NCI-H1694 (cell line): Measurements from ENCODE around the gene APBB1IP.
"Not testable (repeated sequence)": the region's sequence is repeated elsewhere in the genome, so short reads cannot be mapped to it uniquely, and the experiment has no call there.

Experiments
- DNase-seq: peaks from one replicate; lab custom pipeline; 2025; lab: John Stamatoyannopoulos, UW

The APBB1IP gene, protein sequence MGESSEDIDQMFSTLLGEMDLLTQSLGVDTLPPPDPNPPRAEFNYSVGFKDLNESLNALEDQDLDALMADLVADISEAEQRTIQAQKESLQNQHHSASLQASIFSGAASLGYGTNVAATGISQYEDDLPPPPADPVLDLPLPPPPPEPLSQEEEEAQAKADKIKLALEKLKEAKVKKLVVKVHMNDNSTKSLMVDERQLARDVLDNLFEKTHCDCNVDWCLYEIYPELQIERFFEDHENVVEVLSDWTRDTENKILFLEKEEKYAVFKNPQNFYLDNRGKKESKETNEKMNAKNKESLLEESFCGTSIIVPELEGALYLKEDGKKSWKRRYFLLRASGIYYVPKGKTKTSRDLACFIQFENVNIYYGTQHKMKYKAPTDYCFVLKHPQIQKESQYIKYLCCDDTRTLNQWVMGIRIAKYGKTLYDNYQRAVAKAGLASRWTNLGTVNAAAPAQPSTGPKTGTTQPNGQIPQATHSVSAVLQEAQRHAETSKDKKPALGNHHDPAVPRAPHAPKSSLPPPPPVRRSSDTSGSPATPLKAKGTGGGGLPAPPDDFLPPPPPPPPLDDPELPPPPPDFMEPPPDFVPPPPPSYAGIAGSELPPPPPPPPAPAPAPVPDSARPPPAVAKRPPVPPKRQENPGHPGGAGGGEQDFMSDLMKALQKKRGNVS

DNA sequence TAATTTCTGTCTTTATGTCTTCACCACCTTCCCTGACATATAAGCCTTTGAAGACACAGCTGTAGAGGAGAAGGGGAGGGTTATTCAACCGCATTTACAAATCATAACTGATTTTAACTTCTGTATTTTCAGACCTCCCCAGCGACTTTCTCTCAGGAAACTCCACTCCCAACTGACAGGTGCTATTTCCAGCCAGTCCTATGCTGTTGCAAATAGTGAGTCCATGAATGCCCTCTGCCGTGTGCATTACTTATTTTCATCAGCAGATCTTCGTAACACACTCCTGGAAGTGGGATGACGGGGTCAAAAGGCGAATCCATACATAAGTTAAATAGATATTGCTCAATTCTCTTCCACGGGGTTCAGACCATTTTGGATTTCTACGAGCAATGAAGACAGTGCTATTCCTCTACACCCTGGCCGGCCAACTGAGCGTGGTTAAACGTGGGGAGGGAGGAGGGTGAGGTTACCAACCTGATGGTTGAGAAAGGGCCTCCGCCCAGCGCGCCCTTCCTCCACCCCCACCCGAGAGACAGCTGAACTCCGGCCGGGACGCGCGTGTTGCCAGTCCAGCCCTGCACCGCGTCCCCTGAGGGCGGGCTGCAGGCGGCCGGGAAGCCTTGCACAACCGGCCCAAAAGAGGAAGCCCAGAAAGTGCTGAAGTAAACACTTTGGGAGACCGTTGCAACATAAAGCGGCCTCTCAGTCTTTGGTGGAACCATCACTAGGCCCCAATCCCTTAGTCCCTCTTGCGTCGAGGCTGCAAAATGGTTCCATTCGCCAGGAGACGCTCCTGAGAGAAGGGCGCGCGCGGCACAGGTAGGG, at the start of gene APBB1IP:
APBB1IP (plus strand) TSS at position 705 of the 825 bp plus-strand sequence. CDS start 53,986 bp downstream, outside the sequence.
- DNase-seq = no peak

DNA sequence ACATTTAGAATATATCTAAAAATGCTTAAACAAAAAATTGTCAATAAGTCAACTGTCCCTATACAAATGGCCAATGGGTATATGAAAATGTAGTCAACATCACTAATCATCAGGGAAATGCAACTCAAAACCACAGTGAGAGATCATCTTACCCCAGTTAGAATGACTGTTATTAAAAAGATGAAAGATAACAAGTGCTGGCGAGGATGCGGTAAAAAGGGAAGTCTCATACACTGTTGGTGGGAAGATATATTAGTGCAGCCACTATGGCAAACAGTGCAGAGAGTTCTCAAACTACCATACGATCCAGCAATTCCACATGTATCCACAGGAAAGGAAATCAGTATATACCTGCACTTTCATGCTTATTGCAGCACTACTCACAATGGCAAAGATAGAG, 48.6 kb upstream of the APBB1IP start:
- no peak for DNase-seq

DNA sequence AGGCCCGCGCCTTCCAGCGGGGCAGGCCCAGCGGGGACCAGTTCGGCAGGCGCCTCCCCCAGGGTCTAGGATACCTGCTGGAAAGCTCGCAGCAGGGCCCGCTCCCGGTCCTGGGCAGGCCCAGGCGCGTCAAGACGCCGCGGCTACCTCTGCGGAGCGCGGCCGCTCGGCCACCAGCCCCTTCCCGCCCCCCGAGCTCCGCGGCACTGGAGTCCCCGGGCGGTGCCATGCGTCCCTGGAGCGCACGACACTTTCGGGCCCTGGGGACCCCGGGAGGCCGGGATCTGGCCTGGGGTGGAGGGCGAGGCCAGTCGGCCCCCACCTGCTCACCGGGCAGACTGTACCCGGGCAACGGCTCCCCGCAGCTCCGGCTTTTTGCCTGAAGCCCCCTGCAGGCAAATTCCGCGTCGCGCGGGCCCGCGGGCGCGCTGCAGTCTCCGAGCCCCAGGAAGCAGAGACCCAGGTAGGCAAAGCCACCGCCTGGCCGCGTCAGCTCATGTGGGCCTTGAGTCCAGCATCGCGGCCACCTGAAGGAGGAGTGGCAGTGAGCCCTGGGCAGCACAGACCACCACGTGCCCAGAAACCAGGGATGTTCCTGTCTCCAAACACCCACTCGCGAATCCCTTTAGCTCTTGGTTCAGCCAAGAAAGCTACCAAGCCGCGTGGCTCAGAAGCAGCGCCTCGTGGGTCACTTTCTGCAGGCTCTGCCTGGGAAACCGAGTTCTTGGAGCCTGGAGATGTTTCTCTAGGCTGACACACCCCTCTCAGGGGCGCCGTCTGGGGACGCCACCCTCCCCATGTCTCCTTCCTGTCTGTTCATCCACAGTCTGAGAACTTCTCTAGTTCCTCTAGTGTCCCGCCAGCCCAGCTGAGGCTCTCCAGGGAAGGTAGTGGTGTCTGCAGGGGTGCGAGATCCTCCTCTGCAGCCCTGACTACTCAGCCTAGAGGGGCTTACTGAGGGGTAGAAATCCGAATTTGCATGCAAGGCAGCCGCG, 46.1 kb upstream of the APBB1IP start:
- DNase-seq = no peak

DNA sequence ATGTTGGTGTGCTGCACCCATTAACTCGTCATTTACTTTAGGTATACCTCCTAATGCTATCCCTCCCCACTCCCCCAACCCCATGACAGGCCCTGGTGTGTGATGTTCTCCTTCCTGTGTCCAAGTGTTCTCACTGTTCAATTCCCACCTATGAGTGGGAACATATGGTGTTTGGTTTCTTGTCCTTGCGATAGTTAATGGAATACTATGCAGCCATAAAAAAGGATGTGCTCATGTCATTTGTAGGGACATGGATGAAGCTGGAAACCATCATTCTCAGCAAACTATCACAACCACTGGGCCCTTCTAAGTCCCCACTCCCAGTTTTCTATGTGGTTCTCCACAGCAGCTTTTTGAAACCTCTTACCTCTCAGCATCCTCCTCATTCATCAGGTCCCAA, 39.8 kb upstream of the APBB1IP start:
- DNase-seq = not testable (repeated sequence)

DNA sequence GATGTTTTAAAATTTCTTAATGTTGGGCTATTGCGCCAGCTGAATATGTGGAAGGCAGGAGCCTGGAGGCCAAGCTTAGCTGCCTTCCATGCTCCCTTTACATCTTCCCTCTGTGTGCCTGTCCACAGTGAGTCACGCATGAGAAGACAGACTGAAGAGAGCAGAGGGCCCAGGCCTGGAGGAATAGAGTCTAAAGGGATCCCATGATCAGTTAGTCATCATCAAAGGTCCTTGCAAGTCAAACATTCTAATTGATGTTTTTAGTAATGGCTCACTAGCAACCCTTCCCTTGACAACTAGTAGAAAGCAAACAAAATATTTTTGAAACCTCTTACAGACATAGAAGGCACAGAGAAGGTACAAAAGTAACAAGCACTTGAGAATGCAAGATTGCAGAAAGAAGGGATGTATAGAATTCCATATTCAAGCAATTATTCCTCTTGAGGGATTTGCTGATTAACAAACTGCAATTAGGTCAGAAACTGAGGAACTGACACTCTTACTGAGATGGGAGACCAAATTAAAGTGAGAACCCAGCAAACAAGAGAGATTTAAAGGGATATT, 30.7 kb upstream of the APBB1IP start:
- DNase-seq = no peak

DNA sequence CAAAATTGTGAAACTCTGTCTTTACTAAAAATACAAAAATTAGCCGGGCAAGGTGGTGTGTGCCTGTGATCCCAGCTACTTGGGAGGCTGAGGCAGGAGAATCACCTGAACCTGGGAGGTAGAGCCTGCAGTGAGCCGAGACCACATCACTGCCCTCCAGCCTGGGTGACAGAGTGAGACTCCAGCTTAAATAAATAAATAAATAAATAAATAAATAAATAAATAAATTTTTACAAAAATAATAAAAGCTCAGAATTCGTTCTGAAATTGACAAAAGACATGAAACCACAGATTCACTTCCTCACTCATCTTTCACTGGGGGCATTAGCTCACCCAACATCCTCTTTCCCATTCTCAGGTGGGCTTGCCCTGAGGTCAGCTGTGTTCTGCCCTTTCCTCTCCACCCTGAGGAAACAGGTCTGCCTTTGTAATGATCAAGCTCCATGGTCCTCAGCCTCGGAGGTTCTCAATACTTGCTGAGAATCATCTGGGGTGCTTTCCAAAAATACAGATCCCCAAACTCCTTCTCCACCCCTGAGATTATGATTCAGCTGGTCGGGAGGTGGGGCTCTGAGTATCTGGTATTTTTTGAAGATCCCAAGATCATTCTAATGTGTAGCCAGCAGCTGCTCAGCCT, 29.2 kb upstream of the APBB1IP start:
- DNase-seq = no peak

DNA sequence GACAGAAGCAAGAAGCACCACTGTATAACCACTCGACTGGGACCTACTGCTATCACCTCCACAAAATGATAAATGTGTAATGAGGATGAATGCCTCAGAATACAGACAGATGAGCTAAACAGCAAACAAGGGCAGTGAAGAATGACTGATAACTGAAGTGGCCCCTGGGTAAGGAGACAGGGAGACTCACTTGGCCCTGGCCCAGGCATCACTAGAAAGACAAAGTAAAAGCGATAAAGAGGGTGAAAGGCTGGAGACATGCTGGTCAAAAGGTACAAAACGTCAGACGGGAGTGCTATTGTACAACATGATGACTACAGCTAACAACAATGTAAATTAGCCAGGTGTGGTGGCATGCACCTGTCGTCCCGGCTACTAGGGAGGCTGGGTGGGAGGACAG, 27.8 kb upstream of the APBB1IP start:
- DNase-seq = no peak

DNA sequence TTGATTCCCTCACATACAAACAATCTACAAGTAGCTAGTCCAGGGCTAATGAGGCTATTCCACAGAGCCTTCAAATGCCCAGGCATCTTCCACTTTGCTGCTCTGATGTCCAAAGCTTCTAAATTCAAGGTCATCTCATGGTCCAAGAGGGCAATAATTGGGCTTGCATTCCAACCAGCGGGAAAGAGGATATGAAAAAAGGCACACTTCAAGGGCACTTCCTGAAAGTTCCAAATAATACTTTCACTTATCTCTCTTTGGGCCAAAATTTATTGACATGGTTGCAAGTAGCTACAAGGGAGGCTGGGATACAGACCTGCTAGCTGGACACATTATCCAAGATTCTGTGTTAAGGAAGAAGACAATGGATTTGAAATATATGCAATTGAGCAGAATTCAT, 25.2 kb upstream of the APBB1IP start:
- DNase-seq = no peak

DNA sequence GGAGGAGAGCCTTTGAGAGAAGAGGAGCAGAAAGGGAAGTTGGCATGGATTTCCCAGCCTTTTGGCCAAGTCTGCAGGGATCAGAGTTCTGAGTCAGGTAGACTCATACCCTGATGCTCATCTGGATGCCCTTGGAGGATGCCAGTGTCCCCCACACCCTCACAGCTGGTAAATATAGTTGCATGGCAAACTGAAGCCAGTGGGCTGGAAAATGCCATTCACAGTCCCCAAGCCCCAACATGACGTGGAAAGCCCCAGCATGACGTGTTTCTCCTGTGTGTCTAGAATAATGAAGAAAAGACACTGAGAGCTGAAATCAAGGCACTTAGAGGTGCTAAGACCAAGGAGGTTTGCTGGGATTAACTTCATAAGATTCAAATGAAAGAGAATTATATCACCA, 24.8 kb upstream of the APBB1IP start:
- no peak for DNase-seq

DNA sequence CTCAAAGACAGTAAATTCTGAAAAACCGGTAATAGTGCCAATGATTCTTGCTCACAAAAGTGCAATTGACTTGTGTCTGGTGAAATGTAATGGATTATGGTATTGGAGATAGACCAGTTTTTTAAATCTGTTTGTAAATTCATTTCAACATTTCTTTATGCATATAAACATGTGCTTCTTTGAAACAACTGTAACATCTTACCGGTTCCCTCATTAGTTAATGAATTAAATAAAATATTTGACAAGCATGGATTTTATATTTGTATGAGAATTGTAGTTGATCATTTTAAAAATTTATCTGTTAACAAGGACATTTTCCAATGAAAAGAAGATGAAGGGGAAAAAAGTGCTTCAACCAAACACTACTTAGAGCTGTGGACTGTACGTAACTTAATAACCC, 21.0 kb upstream of the APBB1IP start:
- no peak for DNase-seq

DNA sequence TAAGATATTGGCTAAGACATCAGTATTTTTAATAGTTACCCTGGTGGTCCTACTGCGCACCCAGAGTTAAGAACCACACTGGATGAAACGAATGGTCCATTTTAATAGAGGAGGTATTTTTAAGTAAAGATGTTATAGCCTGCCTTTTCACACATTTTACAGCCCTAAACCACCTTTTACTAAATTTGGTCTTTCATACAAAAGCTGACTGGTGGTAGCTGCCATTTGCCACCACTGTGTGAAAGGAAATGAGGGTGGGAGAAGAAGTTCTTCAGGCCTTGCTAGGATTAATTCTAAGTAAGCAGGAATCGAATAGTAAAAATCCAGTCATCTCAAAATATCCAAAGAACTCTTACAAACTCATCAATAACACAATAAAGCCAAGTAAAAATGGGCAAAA, 15.2 kb upstream of the APBB1IP start:
- DNase-seq = no peak

DNA sequence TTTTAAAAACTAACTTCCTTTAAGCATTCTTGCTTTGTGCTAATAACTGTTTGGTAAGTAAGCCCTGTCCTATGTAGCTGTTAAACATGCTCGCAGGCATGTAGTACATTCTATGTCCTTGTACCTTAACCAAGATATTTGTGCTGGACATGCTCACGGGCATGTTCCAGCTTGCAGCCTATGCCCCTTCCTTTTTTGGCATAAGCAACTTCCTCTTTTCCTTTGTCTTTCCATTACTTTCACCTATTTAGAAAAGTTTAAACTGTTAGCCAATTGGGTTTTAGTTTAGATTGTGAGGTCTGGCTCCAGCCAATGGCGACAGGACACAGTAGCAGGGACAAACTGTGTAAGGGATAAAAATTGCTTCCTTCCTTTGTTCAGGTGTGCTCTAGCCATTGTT, 14.4 kb upstream of the APBB1IP start:
- no peak for DNase-seq

DNA sequence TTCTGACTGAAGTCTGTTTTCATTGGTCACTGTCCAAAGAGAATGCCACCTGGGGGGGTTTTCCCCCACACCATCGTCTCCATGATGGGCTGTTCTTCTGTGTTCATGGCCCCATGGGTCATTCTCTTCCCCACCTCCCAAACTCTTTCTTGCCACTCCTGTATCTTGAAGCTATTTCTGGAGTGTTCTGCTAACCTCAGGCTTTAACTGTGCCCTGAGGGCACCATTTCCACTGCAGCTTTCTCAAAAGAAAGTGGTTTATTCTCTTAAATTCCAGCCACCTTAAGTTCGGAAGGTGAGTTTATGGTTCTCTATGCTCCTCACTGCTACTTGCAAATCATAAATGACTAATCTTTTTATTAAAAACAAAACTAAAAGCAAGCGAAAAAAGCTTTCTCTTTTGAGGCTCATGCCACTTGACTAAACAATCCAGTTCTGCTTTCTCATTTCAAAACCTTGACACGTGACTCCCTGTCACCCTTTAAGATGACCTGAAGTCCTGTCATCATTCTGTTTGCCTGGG, 7.4 kb upstream of the APBB1IP start:
- no peak for DNase-seq

DNA sequence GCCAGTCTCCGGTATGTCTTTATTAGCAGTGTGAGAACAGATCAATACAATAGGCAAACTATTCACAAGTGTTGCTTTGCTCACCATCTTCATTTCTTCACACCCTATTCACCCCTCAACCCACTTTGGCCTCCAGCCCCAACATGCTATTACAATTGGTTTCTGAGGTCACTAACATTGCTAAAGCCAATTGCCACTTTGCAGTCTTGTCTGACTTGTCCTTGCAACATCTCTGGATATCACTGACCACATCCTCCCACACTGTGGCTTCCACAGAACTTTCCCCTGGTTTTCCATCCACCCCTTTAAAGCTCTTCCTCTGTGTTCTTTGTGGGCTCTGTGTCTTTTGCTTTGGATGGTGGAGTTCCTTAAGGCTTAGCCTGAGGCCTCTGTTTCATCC, 5.2 kb upstream of the APBB1IP start:
- no peak for DNase-seq

DNA sequence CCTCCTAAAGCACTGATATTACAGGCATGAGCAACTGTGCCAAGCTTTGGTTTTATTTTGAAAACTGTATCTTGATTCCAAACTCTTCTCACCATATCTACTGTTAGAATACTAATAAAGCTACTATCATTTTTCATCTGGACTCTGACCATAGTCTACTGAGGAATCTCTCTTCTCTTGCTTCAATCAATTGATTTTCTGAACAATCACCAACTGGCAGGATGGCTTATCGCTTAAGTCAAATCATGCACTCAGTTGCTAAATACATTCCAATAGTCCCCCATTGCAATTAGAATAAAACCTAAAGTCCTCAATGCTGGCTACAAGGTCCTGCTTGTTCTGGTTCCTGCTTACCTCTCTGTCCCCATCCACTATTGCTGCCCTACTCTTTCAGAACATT, 2.3 kb upstream of the APBB1IP start:
- DNase-seq = no peak

DNA sequence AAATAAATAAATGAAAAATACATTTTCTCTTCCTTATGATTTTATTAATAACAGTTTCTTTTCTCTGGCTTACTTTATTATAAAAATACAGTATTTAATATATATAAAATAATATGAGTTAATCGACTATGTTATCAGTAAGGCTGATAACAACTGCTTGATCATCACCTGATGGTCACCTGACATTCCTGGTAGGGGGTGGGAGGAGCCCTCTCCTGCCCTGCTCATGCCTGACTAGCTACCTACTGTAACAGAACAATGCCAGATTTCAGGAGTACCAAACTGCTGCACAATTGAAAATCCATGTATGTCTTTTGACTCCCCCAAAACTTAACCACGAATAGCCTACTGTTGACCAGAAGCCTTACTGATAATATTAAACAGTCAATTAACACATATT, 1.3 kb upstream of the APBB1IP start:
- no peak for DNase-seq

DNA sequence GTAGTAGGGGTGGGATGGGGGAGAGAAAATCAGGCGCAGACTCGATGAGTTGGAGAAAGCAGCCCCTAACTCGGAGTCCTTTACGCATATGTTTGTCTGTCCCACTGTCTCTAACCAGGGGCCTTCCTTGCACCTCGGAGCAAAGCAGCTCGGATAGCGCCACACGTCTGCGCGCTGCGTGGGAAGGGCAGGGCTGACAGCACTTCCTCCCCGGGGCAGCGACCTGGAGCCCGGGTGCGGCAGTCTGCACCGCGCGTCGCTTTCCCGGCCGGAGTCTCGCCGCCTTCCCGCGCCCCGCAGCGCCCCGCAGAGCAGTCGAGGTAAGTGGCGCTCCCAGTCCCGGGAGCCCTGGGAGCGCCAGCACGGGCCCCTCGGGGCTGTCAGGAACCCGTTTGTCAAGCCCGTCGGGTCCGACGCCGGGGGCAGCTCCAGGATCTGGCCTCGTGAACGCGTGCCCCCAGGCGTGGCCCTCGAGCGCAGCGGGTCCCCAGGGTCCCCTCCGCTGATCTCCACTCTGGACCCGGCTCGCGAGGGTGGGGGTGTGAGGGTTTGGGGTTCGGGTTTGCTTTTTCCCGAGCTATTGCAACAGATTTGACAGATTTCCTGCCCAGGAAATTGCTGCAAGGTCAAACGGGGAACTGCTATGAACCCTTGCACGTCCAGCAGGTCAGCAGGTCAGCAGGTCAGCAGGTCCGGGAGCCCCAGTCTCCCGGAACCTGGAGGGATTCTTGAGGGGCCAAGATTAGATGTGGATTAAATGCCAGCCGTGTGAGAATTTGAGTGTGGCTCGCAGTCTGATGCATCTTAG, 597 bp downstream of the APBB1IP start:
- no peak for DNase-seq

DNA sequence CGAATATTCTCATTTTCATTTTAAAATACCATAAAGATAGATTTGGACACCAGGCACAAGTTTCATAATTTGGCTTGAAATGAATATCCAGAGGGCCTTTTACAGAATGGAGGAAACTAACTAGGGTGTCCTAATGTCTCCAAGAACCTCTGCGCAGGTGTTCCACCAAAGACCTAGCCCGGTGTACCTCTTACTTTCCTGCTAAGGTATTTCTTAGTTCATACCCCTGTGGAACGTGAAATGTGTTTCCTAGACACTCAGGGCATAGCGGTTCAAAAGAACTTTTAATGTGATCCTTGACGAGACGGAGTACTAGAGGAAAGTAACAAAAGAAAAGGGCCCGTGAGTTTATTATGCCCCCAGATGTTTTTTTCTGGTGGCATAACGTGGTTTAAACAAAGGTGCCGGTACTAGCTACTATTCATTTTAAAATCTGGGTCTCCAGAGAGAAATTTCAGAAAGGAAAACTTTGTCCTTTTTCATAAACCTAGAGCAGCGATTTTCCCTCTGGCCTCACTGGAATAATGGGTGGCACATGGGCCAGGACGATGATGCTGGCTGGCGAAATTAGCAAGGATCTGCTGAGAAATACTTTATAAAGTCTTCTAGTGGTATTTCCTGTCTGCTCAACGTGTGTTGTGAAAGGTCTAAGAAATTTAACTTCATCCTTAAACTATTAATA, 1.4 kb downstream of the APBB1IP start:
- DNase-seq = no peak

DNA sequence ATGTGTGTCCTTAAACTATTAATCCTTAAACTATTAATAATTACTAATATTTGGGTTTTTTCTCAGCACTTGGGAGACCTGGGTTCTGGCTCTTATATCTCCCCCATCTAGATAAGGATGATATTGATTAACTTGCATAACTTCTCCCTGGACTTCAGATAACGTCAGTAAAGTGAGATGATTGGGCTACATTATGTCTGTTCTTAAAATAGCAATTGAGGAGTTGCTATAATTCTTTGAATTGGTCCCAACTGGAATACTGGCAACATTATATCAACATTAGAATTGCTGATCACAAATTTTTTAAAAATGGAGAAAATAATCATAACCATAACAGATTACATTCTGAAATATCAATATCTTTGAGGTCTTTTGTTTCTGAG, 1.9 kb downstream of the APBB1IP start:
- no peak for DNase-seq
